ENCODE data around the gene DLK1. TPM values are rescaled to one million over a fixed set of nuclear protein-coding genes. Genes with fewer than 3 reads are reported as not detected.

The DLK1 gene
- total and polyA plus RNA-seq, 2 experiments from 2014 or later = not detected

DNA sequence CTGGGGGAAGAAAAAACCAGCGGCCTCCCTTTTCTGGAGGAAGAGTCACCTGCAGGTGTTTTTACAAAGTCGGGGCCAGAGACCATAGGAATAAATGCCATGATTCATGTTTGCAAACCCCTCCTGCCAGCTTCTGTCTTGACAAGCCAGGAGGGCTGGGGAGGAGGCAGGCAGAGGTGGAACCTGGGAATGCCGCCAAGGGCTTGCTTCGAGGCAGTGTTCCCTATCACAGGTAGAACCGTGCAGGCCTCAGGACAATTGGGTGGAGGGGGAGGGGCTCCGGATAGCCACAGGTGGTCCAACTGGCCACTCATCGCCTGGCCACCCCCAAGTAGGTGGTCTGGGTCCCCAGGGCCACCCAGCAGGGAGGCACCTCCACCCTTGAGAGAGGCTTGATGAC lies 14.2 kb upstream of the DLK1 start:
- H3K4me1 ChIP-seq (ENCODE audit: insufficient read depth) = 0 out of 2 replicates have a peak, but pooled peaks cover 5% of the 10 kb centered on the region
- H3K9ac ChIP-seq = no peak overlapping the region
- H3K9me3 ChIP-seq (ENCODE audit: low read depth) = no peaks in the 10 kb centered on the region
- no peaks in the 10 kb centered on the region for H3K36me3 ChIP-seq (ENCODE audit: low read depth)
- peaks cover 41% of the 10 kb centered on the region for H3K27me3 ChIP-seq (replicated peaks; ENCODE audit: insufficient read depth)
- no peaks in the 10 kb centered on the region for H3F3A ChIP-seq (ENCODE audit: insufficient read depth)
- no peak for TF ChIP-seq EZH2 (IDR thresholded peaks at IDR 0.05; ENCODE audit: insufficient read depth, poor library complexity, severe bottlenecking)
- no peak for TF ChIP-seq EZH2phosphoT487 (IDR thresholded peaks at IDR 0.05; ENCODE audit: insufficient read depth, low read depth)
- no peaks in the 10 kb centered on the region for H3K79me2 ChIP-seq (ENCODE audit: insufficient read depth)
- no peak for DNase-seq
- no peaks in the 10 kb centered on the region for H3K9me2 ChIP-seq (ENCODE audit: insufficient read depth)
- WGBS, 2 experiments (ENCODE audit: low coverage in 1 of 2, low lambda C conversion rate in 2 of 2, missing lambda C conversion rate in 2 of 2) = 71 to 77% methylated on average over 7 of the region's 7 CpGs
- no peak overlapping the region for H3K4me3 ChIP-seq
- no peak overlapping the region for H2AFZ ChIP-seq
- H3K27ac ChIP-seq = no peak overlapping the region
- H4K20me1 ChIP-seq (ENCODE audit: insufficient read depth) = no peaks in the 10 kb centered on the region
- in situ Hi-C loops (cut with MboI) = no loop called here
- H3K4me2 ChIP-seq (ENCODE audit: unreplicated experiment) = no peak overlapping the region

DNA sequence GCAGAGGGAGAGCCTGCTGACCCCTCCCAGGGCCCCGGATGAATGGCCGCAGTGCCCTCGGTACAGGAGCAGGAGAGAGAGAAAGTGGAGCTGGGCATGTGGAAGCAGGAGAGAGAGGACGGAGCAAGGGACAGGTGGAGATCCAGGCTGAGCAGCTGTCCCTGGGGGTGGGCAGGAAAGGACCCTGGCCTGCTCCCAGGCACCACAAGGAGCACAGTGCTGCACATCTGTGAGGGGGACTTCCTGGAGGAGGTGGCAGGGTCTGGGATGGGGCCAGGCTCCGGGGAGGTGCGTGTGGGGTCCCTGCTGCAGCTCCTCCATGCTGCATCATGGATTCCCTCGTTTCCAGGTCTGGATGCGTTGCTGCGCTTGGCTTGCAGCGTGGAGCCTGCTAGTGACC lies 13.0 kb upstream of the DLK1 start:
- Histone ChIP-seq H3K4me2 (ENCODE audit: unreplicated experiment) (no peak overlapping the region), H3K9me3 (ENCODE audit: low read depth) (no peaks in the 10 kb centered on the region), H3K27me3 (replicated peaks; ENCODE audit: insufficient read depth) (peaks cover 35% of the 10 kb centered on the region), H3K9ac (no peak overlapping the region), H3K79me2 (ENCODE audit: insufficient read depth) (no peaks in the 10 kb centered on the region), H3K4me3 (no peak overlapping the region), H3K9me2 (ENCODE audit: insufficient read depth) (no peaks in the 10 kb centered on the region), H3K36me3 (ENCODE audit: low read depth) (no peaks in the 10 kb centered on the region), H3K4me1 (ENCODE audit: insufficient read depth) (0 out of 2 replicates have a peak, but pooled peaks cover 5% of the 10 kb centered on the region), H3K27ac (no peak overlapping the region), H4K20me1 (ENCODE audit: insufficient read depth) (no peaks in the 10 kb centered on the region), H3F3A (ENCODE audit: insufficient read depth) (no peaks in the 10 kb centered on the region), H2AFZ (no peak overlapping the region)
- no peak for DNase-seq
- in situ Hi-C loops (cut with MboI) = no loop called here
- TF ChIP-seq EZH2phosphoT487 (IDR thresholded peaks at IDR 0.05; ENCODE audit: insufficient read depth, low read depth) = no peak
- no peak for TF ChIP-seq EZH2 (IDR thresholded peaks at IDR 0.05; ENCODE audit: insufficient read depth, poor library complexity, severe bottlenecking)
- 53 to 54% methylated on average over 10 of the region's 10 CpGs for WGBS, 2 experiments (ENCODE audit: low coverage in 1 of 2, low lambda C conversion rate in 2 of 2, missing lambda C conversion rate in 2 of 2)

DNA sequence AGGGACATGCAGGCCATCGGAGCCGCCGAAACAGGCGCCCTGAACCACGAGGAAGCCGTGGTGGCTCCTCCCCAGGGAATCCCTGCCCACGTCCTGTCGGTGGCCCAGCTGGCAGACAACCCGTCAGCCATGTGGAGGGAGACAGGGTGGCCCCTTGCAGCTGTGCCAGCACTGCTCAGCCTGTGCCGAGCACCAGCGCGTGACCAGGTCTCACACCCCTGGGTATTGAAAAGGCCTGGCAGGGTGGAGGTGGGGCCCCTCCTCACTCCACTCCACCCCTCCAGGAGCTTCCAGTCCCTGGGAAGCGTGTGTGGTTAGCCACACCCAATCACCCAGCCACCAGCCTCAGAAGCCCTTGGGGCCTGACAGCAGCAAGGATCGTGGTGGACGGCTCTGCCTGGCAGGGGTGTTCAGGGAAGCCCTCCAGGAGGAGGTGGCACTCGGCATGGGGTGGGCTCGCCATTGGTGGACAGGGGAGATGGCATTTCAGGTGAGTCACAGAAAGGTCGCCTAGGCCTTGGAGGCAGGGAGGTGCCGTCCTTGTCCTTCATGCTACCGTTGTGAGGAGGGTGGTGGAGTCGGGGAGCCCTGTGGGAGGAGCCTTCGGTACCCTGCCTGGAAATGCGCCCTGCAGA lies 12.3 kb upstream of the DLK1 start:
- in situ Hi-C loops (cut with MboI) = no loop called here
- H3K27ac ChIP-seq = no peak overlapping the region

DNA sequence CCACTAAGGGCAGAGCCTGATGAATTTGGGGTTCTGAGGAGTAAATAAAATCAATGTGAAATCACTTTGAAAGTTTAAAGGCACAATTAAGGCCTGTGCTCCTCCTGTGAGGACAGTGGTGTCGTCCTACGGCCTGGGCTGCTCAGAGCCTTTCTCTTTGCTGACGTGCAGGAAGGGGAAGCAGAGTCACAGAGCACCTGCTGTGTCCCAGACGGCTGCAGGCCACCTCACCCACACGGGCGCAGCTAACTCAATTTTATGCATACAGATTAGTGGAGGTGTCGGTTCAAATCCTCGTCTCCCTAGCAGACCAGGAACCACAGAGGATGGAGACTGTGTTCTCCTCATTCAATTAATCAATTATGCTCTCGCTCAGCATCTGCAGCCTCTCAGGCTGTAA lies 11.4 kb upstream of the DLK1 start:
- no peaks in the 10 kb centered on the region for H3K36me3 ChIP-seq (ENCODE audit: low read depth)
- no peaks in the 10 kb centered on the region for H3K9me2 ChIP-seq (ENCODE audit: insufficient read depth)
- in situ Hi-C loops (cut with MboI) = no loop called here
- no peaks in the 10 kb centered on the region for H3K79me2 ChIP-seq (ENCODE audit: insufficient read depth)
- H3K27ac ChIP-seq = no peak overlapping the region
- H3K4me3 ChIP-seq = no peak overlapping the region
- H3K9me3 ChIP-seq (ENCODE audit: low read depth) = no peaks in the 10 kb centered on the region
- H4K20me1 ChIP-seq (ENCODE audit: insufficient read depth) = no peaks in the 10 kb centered on the region
- no peak overlapping the region for H3K4me2 ChIP-seq (ENCODE audit: unreplicated experiment)
- no peaks in the 10 kb centered on the region for H3K4me1 ChIP-seq (ENCODE audit: insufficient read depth)
- no peak for DNase-seq
- no peaks in the 10 kb centered on the region for H3F3A ChIP-seq (ENCODE audit: insufficient read depth)
- 73 to 75% methylated on average over 9 of the region's 9 CpGs for WGBS, 2 experiments (ENCODE audit: low coverage in 1 of 2, low lambda C conversion rate in 2 of 2, missing lambda C conversion rate in 2 of 2)
- peaks cover 24% of the 10 kb centered on the region for H3K27me3 ChIP-seq (replicated peaks; ENCODE audit: insufficient read depth)
- no peak overlapping the region for H2AFZ ChIP-seq
- TF ChIP-seq EZH2 (IDR thresholded peaks at IDR 0.05; ENCODE audit: insufficient read depth, poor library complexity, severe bottlenecking) (no peak), EZH2phosphoT487 (IDR thresholded peaks at IDR 0.05; ENCODE audit: insufficient read depth, low read depth) (no peak)
- no peak overlapping the region for H3K9ac ChIP-seq

More for the DNA sequence above, 12.3 kb upstream of the DLK1 start:
- 29 to 36% methylated on average over 23 of the region's 23 CpGs for WGBS, 2 experiments (ENCODE audit: low coverage in 1 of 2, low lambda C conversion rate in 2 of 2, missing lambda C conversion rate in 2 of 2)
- no peaks in the 10 kb centered on the region for H3K36me3 ChIP-seq (ENCODE audit: low read depth)
- H3K79me2 ChIP-seq (ENCODE audit: insufficient read depth) = no peaks in the 10 kb centered on the region
- DNase-seq = peak; percentile 39
- no peaks in the 10 kb centered on the region for H3K9me3 ChIP-seq (ENCODE audit: low read depth)
- H3K9ac ChIP-seq = no peak overlapping the region
- H3F3A ChIP-seq (ENCODE audit: insufficient read depth) = no peaks in the 10 kb centered on the region
- peaks cover 30% of the 10 kb centered on the region for H3K27me3 ChIP-seq (replicated peaks; ENCODE audit: insufficient read depth)
- H2AFZ ChIP-seq = no peak overlapping the region
- H4K20me1 ChIP-seq (ENCODE audit: insufficient read depth) = no peaks in the 10 kb centered on the region
- no peaks in the 10 kb centered on the region for H3K9me2 ChIP-seq (ENCODE audit: insufficient read depth)
- H3K4me2 ChIP-seq (ENCODE audit: unreplicated experiment) = no peak overlapping the region
- 0 out of 2 replicates have a peak, but pooled peaks cover 4% of the 10 kb centered on the region for H3K4me1 ChIP-seq (ENCODE audit: insufficient read depth)
- no peak for TF ChIP-seq EZH2 (IDR thresholded peaks at IDR 0.05; ENCODE audit: insufficient read depth, poor library complexity, severe bottlenecking)
- no peak for TF ChIP-seq EZH2phosphoT487 (IDR thresholded peaks at IDR 0.05; ENCODE audit: insufficient read depth, low read depth)
- H3K4me3 ChIP-seq = no peak overlapping the region

Measured in GM23248 (cell line).